ENCODE data around the gene CALHM2.
A peak's percentile ranks its signal among the peaks of the same experiment; 100 is the strongest.
"Not testable (repeated sequence)": the region's sequence is repeated elsewhere in the genome, so short reads cannot be mapped to it uniquely, and the experiment has no call there.

The CALHM2 gene

GRCh38 chr10:103487410-103487708 lies 35.2 kb upstream of the CALHM2 start:
- no peak for DNase-seq (ENCODE audit: extremely low read depth, low read depth)
- no peak for TF ChIP-seq CTCF (IDR thresholded peaks at IDR 0.05; ENCODE audit: low read depth, low read length)

GRCh38 chr10:103486635-103487409 lies 34.7 kb upstream of the CALHM2 start:
- not testable (repeated sequence) for DNase-seq (ENCODE audit: extremely low read depth, low read depth)

GRCh38 chr10:103481974-103482531 lies 29.9 kb upstream of the CALHM2 start:
- DNase-seq (ENCODE audit: extremely low read depth, low read depth): peak; percentile 50
- TF ChIP-seq CTCF (IDR thresholded peaks at IDR 0.05; ENCODE audit: low read depth, low read length): peak; percentile 72

GRCh38 chr10:103480521-103480920 lies 28.4 kb upstream of the CALHM2 start:
- TF ChIP-seq CTCF (IDR thresholded peaks at IDR 0.05; ENCODE audit: low read depth, low read length): no peak
- no peak for DNase-seq (ENCODE audit: extremely low read depth, low read depth)

GRCh38 chr10:103479135-103479534 lies 27.0 kb upstream of the CALHM2 start, which contains the start of gene CALHM3:
CALHM3 (minus strand) TSS chr10:103479240; CDS start chr10:103479032, 208 bp downstream.
- TF ChIP-seq CTCF (IDR thresholded peaks at IDR 0.05; ENCODE audit: low read depth, low read length): no peak
- no peak for DNase-seq (ENCODE audit: extremely low read depth, low read depth)

- no peak for DNase-seq (ENCODE audit: extremely low read depth, low read depth)
- no peak for TF ChIP-seq CTCF (IDR thresholded peaks at IDR 0.05; ENCODE audit: low read depth, low read length)
Observed at GRCh38 chr10:103478671-103479070, 26.5 kb upstream of the CALHM2 start.

GRCh38 chr10:103476046-103476768 lies 24.0 kb upstream of the CALHM2 start:
- DNase-seq (ENCODE audit: extremely low read depth, low read depth): no peak
- TF ChIP-seq CTCF (IDR thresholded peaks at IDR 0.05; ENCODE audit: low read depth, low read length): peak; percentile 11

Measured in AG09319 (cell line).